Liver (tissue), 3 donors: ENCODE measurements around the gene BHLHE23.
"Not testable (repeated sequence)": the region's sequence is repeated elsewhere in the genome, so short reads cannot be mapped to it uniquely, and the experiment has no call there.

Experiments
- ATF3 ChIP-seq: IDR thresholded peaks from 2 replicates; pipeline ENCODE4 v1.6.1; 2016; ENCODE audit warnings: antibody characterized with exemption
- CTCF ChIP-seq: fragments of 150-350 bp; IDR thresholded peaks from 2 replicates; pipeline ENCODE4 v1.5.1; 2017; ENCODE audit warnings: improper control_type of control experiment, low read depth, low read length; ENCODE audit not compliant: missing input control
- MAX ChIP-seq: IDR thresholded peaks from 2 replicates; pipeline ENCODE4 v1.6.1; 2016; ENCODE audit warnings: antibody characterized with exemption
- RAD21 ChIP-seq, 2 donors: IDR thresholded peaks; 2 replicates each; pipeline ENCODE4 v1.6.1; 2016; ENCODE audit warnings: antibody characterized with exemption in 2 of 2, mild to moderate bottlenecking in 2 of 2
- RXRA ChIP-seq, 2 donors: IDR thresholded peaks; 2 replicates each; pipeline ENCODE4 v1.6.1; 2017 to 2018; ENCODE audit warnings: antibody characterized with exemption in 2 of 2, mild to moderate bottlenecking in 1 of 2
- TAF1 ChIP-seq: conservative IDR thresholded peaks from 2 replicates; pipeline ENCODE4 v1.6.1; 2016; ENCODE audit warnings: antibody characterized with exemption, mild to moderate bottlenecking
- donor health status: healthy.
- donor health status: healthy.

DNA sequence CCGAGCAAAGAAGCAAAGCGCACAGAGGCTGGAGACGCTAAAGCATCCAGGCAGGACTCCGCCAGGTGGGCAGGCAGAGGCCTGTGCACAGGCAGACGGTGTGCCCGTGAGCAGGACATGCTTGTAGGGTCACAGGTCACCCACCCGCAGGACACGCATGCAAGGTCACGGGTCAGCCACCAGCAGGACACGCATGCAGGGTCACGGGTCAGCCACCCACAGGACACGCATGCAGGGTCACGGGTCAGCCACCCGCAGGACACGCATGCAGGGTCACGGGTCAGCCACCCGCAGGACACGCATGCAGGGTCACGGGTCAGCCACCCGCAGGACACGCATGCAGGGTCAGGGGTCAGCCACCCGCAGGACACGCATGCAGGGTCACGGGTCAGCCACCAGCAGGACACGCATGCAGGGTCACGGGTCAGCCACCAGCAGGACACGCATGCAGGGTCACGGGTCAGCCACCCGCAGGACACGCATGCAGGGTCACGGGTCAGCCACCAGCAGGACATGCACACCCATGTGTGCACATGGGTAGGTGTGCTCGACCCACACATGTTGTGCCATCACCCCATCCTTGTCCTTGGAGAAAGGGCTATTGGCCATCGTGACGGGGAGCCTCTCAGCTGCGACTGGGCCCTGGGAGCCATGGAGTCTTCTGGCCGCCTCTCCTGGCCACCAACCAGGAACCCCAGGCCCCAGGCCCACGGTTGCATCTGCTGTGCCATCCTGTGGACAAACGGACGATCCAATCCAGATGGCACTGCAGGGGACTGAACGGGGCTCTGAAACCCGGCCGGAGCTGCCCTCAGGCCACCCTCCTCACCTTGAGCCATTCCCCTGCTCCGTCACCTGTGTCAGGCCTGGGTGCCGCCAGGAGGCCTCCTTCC lies 28.2 kb upstream of the BHLHE23 start:
- TF ChIP-seq CTCF; MAX; RAD21 (IDR thresholded peaks at IDR 0.05); ATF3; RXRA (IDR thresholded peaks at IDR 0.05); TAF1: not testable (repeated sequence)
